Stimulated activated CD8-positive, alpha-beta memory T cell treated with anti-CD3 and anti-CD28 coated beads, Interleukin-4, amount 100 ng/mL, for 24 hours (primary cell): ENCODE data around the gene SLC39A3.

Experiments
- DNase-seq: peaks from one replicate; pipeline ENCODE4 v3.0.0-alpha.2; 2020; ENCODE audit warnings: low read depth

Gene SLC39A3

GRCh38 chr19:2768365-2769132 lies 28.7 kb upstream of the SLC39A3 start:
- no peak for DNase-seq

- no peak for DNase-seq
Observed at GRCh38 chr19:2767688-2768087, 27.9 kb upstream of the SLC39A3 start.

GRCh38 chr19:2766594-2767372 lies 27.0 kb upstream of the SLC39A3 start:
- no peak for DNase-seq

GRCh38 chr19:2765376-2765775 lies 25.6 kb upstream of the SLC39A3 start:
- DNase-seq, result no peak

- no peak for DNase-seq
Observed at GRCh38 chr19:2764945-2765344, 25.1 kb upstream of the SLC39A3 start.

GRCh38 chr19:2763687-2764086 lies 23.9 kb upstream of the SLC39A3 start:
- DNase-seq, result no peak

- no peak for DNase-seq
Observed at GRCh38 chr19:2762783-2763496, 23.1 kb upstream of the SLC39A3 start.

GRCh38 chr19:2761876-2762782 lies 22.3 kb upstream of the SLC39A3 start:
- no peak for DNase-seq

- DNase-seq, result no peak
Observed at GRCh38 chr19:2761309-2761677, 21.5 kb upstream of the SLC39A3 start.

GRCh38 chr19:2759965-2760364 lies 20.1 kb upstream of the SLC39A3 start:
- no peak for DNase-seq

- no peak for DNase-seq
Observed at GRCh38 chr19:2759362-2759761, 19.5 kb upstream of the SLC39A3 start.

- no peak for DNase-seq
Observed at GRCh38 chr19:2758601-2759313, 18.9 kb upstream of the SLC39A3 start.

GRCh38 chr19:2756921-2757881 lies 17.4 kb upstream of the SLC39A3 start:
- no peak for DNase-seq

GRCh38 chr19:2756477-2756876 lies 16.7 kb upstream of the SLC39A3 start:
- no peak for DNase-seq

GRCh38 chr19:2755811-2756210 lies 16.0 kb upstream of the SLC39A3 start:
- DNase-seq, result no peak

- no peak for DNase-seq
Observed at GRCh38 chr19:2755448-2755705, 15.6 kb upstream of the SLC39A3 start.

GRCh38 chr19:2754659-2755447 lies 15.0 kb upstream of the SLC39A3 start:
- no peak for DNase-seq

- no peak for DNase-seq
Observed at GRCh38 chr19:2751438-2751830, 11.6 kb upstream of the SLC39A3 start.

- DNase-seq, result no peak
Observed at GRCh38 chr19:2750808-2751437, 11.1 kb upstream of the SLC39A3 start.
